Stimulated activated CD4-positive, alpha-beta T cell treated with anti-CD3 and anti-CD28 coated beads, Interleukin-15, amount 100 ng/mL, for 1 hour (primary cell): ENCODE measurements around the gene DHRSX.
"Not testable (repeated sequence)": the region's sequence is repeated elsewhere in the genome, so short reads cannot be mapped to it uniquely, and the experiment has no call there.

Source experiments
- DNase-seq, 2 donors: peaks; one replicate each; pipeline ENCODE4 v3.0.0-alpha.2; 2020; ENCODE audit warnings: low read depth in 1 of 2, low spot score in 1 of 2

Gene DHRSX

DNA sequence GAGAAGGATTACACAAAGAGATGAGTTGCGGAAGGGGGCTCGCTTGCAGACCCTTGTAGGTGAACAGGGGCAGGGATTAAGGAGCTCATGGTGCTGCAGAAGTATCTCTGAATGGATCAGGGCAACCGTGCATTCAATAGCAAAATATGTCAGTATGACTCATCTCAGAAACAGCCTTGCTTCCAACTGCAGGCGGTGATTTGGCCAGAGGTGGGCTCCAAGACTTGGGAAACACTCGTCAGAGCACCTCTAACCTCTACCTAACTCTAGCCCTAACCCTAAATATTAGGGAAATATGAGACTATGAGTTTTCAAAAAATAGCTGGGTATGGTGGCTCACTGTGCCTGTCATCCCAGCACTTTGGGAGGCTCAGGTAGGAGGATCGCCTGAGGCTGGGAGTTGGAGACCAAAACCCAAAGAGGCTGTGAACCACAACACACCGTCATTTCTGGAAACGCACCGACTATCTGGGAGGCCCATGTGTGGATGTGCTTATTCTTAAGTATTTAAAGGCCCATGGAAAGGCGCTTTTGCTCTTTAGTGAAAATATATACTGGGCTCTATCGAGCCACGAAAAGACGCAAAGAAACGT, 102.6 kb downstream of the DHRSX start:
- DNase-seq: no peak

DNA sequence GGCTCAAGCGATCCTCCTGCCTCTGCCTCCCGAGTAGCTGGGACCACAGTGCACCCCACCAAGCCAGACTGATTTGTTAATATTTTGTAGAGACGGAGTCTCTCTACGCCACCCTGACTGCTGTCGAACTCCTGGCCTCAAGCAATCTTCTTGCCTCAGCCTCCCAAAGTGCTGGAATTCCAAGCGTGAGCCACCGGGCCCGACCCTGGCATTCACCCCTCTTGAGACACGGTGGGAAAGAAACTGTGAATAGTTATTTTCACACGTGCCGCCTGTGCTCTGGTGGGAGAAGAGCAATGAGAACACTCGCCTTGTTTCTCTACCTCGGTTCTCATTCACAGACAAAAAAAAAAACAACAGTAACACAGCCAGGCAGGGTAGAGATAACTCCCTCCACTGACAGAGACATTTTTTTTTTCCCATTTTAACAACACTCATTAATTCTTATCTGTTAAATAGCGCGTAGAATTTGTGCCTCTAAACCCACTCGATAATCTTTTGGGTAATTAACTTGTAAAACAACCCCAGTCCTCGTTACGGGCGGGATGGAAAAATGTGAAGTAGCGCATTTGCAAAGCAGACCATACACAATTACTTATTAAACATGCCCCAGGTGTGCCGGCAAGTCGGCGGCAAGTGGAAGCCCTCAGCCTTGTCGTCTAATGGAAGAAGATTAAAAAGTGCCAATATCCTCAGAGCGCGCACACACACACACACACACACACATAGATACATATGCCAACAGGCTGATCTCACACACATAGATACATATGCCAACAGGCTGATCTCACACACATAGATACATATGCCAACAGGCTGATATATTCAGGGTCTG, 103.3 kb downstream of the DHRSX start:
- no peak for DNase-seq

DNA sequence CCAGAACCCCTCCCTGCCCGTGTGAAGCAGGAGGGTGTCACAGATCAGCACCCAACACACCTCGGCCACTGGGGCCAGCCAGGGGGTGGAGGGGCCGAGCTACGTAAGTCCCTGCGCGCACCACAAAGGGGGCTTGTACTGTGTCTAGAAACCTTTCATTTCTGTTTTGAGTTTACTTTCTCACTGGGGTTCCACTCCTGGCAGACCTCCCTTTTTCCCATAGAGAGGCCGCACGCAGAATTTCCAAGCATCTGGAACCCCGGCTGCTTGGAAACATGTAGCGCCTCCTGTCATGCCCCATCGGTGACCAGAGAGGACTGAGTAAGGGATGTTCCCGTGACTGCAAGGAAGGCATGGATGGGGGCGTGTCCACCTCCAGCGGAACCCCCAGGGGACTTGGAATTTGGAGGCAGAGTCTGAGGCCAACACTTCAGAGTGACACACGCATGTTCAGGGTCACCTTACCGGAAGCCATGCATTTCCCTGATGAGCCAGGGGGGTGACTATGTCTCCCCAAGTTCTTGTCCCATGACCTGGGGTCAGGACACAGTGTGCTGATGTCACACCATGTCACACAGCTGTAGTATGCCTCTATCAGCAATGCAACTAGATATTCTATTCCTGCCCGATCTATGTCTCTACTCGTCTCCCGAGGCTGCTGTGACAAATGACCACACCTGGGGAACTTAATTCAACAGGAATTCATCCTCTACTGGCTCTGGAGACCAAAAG, 105.3 kb downstream of the DHRSX start:
- no peak for DNase-seq

DNA sequence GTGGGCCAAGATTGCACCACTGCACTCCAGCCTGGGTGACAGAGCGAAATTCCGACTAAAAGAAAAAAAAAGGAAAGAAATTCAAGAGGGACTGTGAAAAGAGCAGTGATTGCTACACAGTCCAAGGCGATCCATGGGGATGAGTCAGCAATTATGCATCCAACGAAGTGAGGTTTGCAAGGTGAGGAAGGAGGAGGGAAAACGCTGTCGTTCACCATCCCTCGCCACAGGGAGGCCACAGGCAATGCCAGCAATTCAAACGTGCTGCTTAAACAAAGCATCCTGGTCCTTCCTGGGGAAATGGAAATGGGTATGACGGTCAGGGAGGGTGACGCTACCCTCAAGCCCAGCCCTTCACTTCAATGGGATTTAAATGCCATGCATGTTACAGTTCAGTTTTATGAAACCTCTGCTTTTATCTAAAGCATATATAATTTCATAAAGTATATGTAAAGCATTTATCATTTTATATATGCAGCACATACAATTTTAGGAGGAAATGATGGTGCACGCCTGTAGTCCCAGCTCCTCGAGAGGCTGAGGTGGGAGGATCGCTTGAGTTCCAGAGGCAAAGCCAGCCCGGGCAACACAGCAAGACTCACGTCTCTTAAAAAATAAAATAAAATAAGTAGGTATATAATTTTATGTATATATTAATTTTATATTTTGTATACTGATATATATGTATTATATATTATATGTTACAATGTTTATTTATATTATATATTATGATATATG, 108.7 kb downstream of the DHRSX start:
- no peak for DNase-seq

DNA sequence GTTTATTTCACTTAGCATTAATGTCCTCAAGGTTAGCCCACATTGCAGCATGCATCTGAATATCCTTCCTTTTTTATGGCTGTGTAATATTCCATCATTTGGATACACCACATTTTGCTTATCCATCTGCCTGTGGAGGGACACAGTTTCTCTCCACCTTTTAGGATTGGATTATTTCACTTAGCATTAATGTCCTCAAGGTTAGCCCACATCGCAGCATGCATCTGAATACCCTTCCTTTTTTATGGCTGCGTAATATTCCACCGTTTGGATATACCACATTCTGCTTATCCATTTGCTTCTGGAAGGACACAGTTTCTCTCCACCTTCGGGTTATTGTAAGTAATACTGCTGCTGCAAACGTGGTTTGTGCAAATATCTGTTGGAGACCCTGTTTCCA, 110.0 kb downstream of the DHRSX start:
- no peak for DNase-seq

DNA sequence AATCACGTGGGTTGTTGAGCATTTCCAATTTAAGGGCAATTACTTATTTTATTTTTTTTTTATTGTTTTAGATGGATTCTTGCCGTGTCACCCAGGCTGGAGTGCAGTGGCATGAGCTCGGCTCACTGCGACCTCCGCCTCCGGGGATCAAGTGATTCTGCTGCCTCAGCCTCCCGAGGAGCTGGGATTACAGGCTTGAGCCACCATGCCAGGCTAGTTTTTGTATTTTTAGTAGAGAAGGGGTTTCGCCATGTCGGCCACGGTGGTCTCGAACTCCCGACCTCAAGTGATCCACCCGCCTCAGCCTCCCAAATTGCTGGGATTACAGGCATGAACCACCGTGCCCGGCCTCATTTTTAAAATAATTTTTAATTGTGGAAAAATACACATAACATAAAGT, 111.0 kb downstream of the DHRSX start:
- not testable (repeated sequence) for DNase-seq

DNA sequence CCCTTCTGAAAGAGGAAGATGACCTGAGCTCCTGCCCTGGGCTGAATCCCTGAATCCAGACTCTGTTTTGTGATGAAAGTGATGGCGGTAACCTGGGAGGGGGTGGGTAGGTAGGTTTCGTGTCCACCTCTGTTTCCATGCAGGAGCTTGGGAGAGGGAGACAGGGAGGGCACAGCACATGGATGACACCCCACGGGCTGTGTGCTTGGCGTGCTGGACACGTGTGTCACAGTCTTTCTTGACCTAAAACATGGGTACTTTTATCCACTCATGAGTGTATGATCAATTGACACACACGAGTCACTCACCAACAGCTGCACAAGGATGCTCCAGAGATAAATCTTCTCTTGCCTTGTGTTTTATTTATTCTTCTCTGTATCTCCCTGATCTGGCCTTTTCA, 111.5 kb downstream of the DHRSX start:
- DNase-seq: no peak

DNA sequence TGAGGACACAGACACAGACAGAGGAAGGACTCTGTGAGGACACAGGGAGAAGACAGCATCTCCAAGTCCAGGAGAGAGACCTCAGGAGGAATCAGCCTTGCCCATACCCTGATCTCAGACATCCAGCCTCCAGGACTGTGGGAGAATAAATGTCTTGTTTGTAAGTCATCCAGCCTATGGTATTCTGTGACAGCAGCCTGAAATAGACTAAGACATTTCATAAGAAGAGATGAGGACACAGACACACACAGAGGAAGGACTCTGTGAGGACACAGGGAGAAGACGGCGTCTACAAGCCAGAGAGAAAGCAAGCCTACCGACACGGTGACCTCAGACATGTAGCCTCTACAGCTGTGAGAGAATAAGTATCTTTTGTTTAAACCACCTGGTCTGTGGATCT, 112.1 kb downstream of the DHRSX start:
- no peak for DNase-seq

DNA sequence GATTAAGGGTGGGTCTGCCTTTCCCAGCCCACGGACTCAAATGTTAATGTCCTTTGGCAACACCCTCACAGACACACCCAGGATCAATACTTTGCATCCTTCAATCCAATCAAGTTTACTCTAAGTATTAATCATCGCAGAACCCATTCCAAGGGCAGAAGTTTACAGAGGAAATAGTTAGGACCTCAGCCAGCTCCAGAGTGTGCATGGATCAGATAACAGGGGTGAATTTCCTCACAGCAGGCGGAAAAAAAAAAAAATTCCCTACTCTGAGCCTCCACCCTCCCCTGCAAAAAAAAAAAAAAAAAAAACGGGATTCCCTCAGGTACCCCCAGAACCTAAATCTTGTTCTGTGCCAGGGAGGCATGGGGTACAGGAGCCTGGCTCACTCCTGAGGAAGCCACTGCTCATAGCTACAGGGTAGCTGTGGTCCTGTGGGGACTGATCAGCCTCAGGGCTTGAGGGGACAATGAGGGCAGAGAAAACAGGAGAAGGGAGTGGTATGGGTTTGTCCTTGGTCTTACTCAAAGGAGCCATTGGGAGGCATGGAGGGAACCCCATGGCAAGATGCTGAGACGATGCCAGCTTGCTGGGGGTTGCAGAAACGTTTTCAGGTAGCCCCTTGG, 113.0 kb downstream of the DHRSX start:
- no peak for DNase-seq

DNA sequence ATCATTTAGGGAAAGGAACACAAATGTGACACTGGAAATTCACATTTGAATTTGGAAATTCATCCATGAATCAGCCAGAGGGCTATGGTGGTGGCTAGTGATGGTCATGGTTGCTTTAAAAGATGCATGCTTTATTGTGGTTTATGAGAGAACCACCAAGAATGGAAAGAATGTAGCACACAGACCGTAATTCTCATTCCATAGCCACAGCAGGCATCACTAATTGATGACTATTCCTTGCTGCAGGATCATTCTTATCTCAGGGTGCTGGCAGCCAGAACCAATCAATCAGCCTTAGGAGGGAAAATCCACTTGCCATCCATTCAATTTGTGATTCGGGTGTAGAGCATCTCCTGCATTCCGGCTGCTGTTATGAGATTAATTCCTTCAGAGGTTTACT, 115.6 kb downstream of the DHRSX start:
- no peak for DNase-seq

DNA sequence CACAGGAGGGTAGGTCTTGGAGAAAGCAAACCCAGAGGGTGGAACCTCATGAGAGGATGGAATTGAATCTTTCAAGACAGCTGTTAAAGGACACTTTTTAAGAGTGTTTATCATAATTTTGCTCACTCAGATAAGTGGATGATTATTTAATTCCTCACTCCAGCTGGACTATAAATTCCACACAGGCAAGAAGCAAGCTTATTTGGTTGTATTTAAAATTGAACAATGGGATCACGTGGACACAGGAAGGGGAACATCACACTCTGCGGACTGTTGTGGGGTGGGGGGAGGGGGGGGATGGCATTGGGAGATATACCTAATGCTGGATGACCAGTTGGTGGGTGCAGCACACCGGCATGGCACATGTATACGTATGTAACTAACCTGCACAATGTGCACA, 116.3 kb downstream of the DHRSX start:
- DNase-seq: no peak

DNA sequence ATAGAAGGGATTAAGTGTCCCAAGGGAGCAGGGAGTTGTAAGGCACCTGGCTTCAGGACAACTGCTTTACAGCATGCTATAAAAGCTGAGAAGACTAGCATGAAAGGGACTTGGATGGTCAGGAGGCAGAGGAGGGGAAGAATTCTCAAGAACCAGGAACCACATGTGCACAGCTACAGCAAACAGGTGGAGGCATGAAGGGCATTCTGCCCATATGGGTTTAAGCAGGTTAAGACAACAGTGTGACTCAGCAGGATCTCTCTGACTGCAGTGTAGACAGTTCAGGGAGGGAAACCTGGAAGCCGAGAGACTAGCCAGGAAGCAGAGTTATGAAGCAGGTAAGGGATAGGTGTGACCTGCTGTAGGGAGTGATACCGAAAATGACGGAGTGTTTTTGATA, 117.0 kb downstream of the DHRSX start:
- no peak for DNase-seq

DNA sequence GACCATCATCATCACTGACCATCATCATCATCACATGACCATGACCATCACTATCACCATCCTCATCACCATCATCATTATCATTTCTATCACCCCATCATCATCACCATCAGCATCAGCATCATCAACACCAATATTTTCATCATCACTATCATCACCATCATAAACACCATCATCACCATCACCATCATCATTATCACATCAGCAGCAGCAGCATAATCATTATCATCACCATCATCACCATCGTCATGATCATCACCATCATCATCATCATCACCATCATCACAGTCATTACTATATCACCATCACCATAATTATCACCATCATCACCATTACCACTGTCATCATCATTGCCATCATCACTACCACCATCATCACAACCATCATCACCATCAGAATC, 117.6 kb downstream of the DHRSX start:
- DNase-seq: no peak

DNA sequence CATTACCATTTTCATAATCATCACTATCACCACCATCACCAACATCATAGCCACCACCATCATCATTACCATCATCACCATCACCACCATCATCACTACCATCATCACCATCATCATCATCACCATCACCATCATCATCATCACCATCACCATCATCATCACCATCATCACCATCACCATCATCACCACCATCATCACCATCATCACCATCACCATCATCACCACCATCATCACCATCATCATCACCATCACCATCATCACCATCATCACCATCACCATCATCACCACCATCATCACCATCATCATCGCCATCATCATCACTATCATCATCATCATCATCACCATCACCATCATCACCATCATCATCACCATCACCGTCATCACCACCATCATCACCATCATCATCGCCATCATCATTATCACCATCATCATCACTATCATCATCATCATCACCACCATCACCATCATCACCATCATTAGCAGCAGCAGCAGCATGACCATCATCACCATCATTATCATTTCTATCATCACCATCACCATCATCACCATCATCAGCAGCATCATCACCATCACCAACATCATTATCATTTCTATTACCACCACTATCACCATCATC, 118.2 kb downstream of the DHRSX start:
- DNase-seq: not testable (repeated sequence)

DNA sequence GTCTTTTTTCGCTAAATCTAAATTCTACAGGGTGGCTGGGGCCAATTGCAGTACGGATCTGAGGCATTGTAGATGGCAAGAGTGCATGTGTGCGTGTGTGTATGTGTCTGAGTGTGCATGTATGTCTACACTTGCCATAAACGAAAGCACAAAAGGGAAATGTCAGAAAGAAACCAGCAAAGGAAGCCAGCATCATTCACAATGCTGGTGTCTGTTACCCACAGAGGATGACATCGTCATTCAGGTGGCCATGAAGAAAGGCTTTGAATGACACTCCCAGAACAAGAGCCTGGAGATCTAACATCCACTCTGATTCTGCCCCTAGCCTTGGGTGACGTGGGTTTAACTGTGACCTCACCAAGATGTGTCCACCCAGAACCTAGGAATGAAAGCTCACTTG, 124.6 kb downstream of the DHRSX start:
- no peak for DNase-seq

DNA sequence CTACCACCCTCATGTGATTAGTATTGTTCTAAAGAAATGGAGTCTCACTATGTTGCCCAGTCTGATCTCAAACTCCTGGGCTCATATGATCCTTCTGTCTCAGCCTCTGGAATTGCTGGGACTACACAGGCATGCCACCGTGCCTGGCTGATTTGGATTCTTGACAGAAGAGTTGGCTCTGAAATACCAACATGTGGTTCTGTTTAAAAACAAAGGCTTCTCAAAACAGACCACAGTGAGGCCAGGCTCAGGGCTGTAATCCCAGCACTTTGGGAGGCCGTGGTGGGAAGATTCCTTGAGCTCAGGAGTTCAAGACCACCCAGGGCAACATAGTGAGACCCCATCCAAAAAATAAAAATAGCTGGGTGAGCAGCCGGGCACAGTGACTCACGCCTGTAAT, 126.7 kb downstream of the DHRSX start:
- DNase-seq: no peak

DNA sequence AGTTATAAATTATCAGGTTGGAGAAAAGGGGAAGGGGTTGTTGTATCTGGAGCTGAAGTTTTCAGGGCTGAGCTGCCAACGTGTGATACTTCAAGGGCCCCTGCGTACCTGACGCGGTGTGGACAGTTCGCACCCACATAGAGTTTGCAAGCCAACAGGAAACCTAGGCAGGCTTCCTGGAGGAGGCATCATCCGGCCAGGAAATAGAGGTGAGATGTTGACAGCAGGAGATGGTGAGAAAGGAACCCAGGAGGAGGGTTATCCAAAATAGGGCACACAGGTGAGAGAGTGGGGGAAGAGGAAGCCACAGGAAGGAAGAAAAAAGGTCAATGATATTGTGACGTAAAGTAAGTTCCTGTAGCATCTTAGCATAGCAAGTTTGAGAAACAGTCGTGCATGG, 127.2 kb downstream of the DHRSX start:
- DNase-seq: no peak

DNA sequence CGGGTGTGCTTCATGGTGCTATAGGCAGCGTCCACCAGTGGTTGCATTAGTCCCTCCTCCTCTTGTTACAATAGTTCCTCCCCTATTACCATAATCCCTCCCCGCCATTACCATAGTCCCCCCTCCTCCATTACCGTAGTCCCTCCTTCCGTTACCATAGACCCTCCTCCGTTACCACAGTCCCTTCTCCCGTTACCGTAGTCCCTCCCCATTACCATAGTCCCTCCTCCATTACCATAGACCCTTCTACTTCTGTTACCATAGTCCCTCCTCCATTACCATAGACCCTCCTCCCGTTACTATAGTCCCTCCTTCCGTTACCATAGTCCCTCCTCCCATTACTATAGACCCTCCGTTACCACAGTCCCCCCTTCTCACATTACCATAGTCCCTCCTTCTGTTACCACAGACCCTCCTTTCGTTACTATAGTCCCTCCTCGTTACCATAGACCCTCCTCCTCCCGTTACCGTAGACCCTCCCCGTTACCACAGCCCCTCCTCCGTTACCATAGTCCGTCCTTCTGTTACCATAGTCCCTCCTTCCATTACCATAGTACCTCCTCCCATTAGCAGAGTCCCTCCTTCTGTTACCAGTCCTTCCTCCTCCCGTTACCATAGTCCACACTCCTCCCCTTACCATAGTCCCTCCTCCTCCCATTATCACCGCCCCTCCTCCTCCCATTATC, 129.6 kb downstream of the DHRSX start:
- no peak for DNase-seq

DNA sequence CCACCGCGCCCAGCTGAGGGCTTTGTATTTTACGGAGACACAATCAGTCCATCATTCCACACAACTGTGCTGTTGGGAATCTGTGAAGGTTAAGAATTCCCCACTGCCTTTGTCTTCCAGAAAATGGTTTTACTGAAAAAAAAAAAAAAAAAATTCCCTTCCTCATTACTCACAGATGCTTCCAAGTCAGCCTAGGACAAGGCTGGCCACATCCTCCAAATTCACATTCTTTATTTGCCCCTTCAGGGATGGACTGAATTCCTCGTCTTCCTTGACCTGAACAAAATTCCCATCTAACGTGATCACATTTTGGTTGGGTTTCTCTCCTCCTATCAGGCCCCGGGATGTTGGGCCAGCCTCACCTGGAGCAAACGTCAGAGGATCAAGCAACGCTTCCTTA, 130.3 kb downstream of the DHRSX start:
- no peak for DNase-seq

DNA sequence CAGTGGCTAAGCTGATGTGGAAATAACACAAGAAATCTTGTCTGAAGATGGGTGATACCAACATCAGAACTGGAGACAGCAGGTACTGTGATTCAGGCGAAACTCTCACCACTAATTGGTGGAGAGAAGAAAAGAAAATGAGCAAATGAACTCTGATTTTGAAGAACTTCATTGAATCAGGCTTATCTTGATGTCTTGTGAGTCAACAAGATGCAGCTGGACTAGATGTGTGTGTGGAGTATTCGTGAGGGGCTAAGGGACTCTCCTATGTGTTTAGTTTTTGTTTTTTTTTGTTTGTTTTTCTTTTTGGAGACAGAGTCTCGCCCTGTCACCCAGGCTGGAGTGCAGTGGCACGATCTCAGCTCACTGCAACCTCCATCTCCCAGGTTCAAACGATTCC, 131.6 kb downstream of the DHRSX start:
- DNase-seq: no peak
